ENCODE measurements around the gene MEF2D. TPM values are rescaled to one million over a fixed set of nuclear protein-coding genes. Genes with fewer than 3 reads are reported as not detected.

The MEF2D gene
- total RNA-seq, 1 donor from 2014 or later: 16.6 TPM

GRCh38 chr1:156461781-156462647, 38.6 kb downstream of the MEF2D start:
- H3K36me3 ChIP-seq (ENCODE audit: control insufficient read depth, insufficient read depth, low read length): no peaks in the 10 kb centered on the region
- DNase-seq (ENCODE audit: low read depth): no peak

GRCh38 chr1:156461109-156461508, 39.5 kb downstream of the MEF2D start:
- H3K4me3 ChIP-seq (ENCODE audit: low read depth, low read length): no peak overlapping the region
- TF ChIP-seq CTCF (IDR thresholded peaks at IDR 0.05; ENCODE audit: insufficient read depth, low read length, poor library complexity, severe bottlenecking): no peak
- H3K27me3 ChIP-seq (ENCODE audit: control insufficient read depth, insufficient read depth, low read length): no peaks in the 10 kb centered on the region
- no peak for DNase-seq (ENCODE audit: low read depth)
- H3K36me3 ChIP-seq (ENCODE audit: control insufficient read depth, insufficient read depth, low read length): no peaks in the 10 kb centered on the region

More at GRCh38 chr1:156461781-156462647, 38.6 kb downstream of the MEF2D start:
- no peaks in the 10 kb centered on the region for H3K27me3 ChIP-seq (ENCODE audit: control insufficient read depth, insufficient read depth, low read length)
- no peak for TF ChIP-seq CTCF (IDR thresholded peaks at IDR 0.05; ENCODE audit: insufficient read depth, low read length, poor library complexity, severe bottlenecking)
- H3K4me3 ChIP-seq (ENCODE audit: low read depth, low read length): no peak overlapping the region

GRCh38 chr1:156460525-156460924, 40.0 kb downstream of the MEF2D start:
- H3K27me3 ChIP-seq (ENCODE audit: control insufficient read depth, insufficient read depth, low read length): no peaks in the 10 kb centered on the region
- no peak for TF ChIP-seq CTCF (IDR thresholded peaks at IDR 0.05; ENCODE audit: insufficient read depth, low read length, poor library complexity, severe bottlenecking)
- no peaks in the 10 kb centered on the region for H3K36me3 ChIP-seq (ENCODE audit: control insufficient read depth, insufficient read depth, low read length)
- no peak overlapping the region for H3K4me3 ChIP-seq (ENCODE audit: low read depth, low read length)
- DNase-seq (ENCODE audit: low read depth): no peak

GRCh38 chr1:156458181-156458503, 42.4 kb downstream of the MEF2D start:
- no peak for TF ChIP-seq CTCF (IDR thresholded peaks at IDR 0.05; ENCODE audit: insufficient read depth, low read length, poor library complexity, severe bottlenecking)
- DNase-seq (ENCODE audit: low read depth): peak; percentile 25
- H3K36me3 ChIP-seq (ENCODE audit: control insufficient read depth, insufficient read depth, low read length): no peaks in the 10 kb centered on the region
- H3K4me3 ChIP-seq (ENCODE audit: low read depth, low read length): no peak overlapping the region
- H3K27me3 ChIP-seq (ENCODE audit: control insufficient read depth, insufficient read depth, low read length): no peaks in the 10 kb centered on the region

GRCh38 chr1:156456625-156457465, 43.7 kb downstream of the MEF2D start:
- no peaks in the 10 kb centered on the region for H3K36me3 ChIP-seq (ENCODE audit: control insufficient read depth, insufficient read depth, low read length)
- no peaks in the 10 kb centered on the region for H3K27me3 ChIP-seq (ENCODE audit: control insufficient read depth, insufficient read depth, low read length)
- peak overlapping the region; percentile 58 for H3K4me3 ChIP-seq (ENCODE audit: low read depth, low read length)
- no peak for TF ChIP-seq CTCF (IDR thresholded peaks at IDR 0.05; ENCODE audit: insufficient read depth, low read length, poor library complexity, severe bottlenecking)
- DNase-seq (ENCODE audit: low read depth): peak; percentile 92
